ENCODE results near the gene ARL17B.
"Not testable (repeated sequence)": the region's sequence is repeated elsewhere in the genome, so short reads cannot be mapped to it uniquely, and the experiment has no call there.

ARL17B gene

GRCh38 chr17:46361145-46361735, 326 bp downstream of the ARL17B start:
- H3K27me3 Mint-ChIP-seq; H3K27ac Mint-ChIP-seq (ENCODE audit: low read depth); H3K36me3 Mint-ChIP-seq (ENCODE audit: insufficient read depth); DNase-seq (ENCODE audit: low spot score in 2 of 2); H3K9me3 Mint-ChIP-seq; H3K4me1 Mint-ChIP-seq; H3K4me3 Mint-ChIP-seq: not testable (repeated sequence)
- peak; percentile 54 for ATAC-seq (replicated peaks; ENCODE audit: extremely low read depth, poor library complexity, severe bottlenecking)

- H3K36me3 Mint-ChIP-seq (ENCODE audit: insufficient read depth); H3K9me3 Mint-ChIP-seq; H3K4me1 Mint-ChIP-seq; DNase-seq (ENCODE audit: low spot score in 2 of 2); ATAC-seq (replicated peaks; ENCODE audit: extremely low read depth, poor library complexity, severe bottlenecking); H3K27me3 Mint-ChIP-seq; H3K27ac Mint-ChIP-seq (ENCODE audit: low read depth); H3K4me3 Mint-ChIP-seq: not testable (repeated sequence)
Observed at GRCh38 chr17:46353856-46354255, 7.7 kb downstream of the ARL17B start.

DNA sequence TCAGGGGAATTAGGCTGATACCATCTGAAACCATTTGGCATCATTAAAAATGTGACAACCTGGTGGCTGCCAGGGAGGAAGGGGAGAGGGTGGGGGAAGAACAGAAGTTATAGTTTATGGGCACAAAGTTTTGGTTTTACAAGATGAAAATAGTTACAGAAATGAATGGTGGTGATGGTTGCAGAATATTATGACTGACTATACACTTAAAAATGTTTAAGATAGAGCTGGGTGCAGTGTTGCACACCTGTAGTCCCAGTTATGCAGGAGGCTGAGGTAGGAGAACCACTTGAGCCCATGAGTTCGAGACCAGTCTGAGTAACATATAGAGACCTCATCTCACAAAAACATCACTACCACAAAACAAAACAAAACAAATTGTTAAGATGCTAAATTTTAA, 12.5 kb downstream of the ARL17B start:
- not testable (repeated sequence) for H3K4me3 Mint-ChIP-seq; H3K36me3 Mint-ChIP-seq (ENCODE audit: insufficient read depth); ATAC-seq (replicated peaks; ENCODE audit: extremely low read depth, poor library complexity, severe bottlenecking); DNase-seq (ENCODE audit: low spot score in 2 of 2); H3K27me3 Mint-ChIP-seq; H3K27ac Mint-ChIP-seq (ENCODE audit: low read depth); H3K9me3 Mint-ChIP-seq; H3K4me1 Mint-ChIP-seq

- H3K9me3 Mint-ChIP-seq; H3K4me3 Mint-ChIP-seq; H3K27me3 Mint-ChIP-seq; H3K4me1 Mint-ChIP-seq; H3K36me3 Mint-ChIP-seq (ENCODE audit: insufficient read depth); ATAC-seq (replicated peaks; ENCODE audit: extremely low read depth, poor library complexity, severe bottlenecking); DNase-seq (ENCODE audit: low spot score in 2 of 2); H3K27ac Mint-ChIP-seq (ENCODE audit: low read depth): not testable (repeated sequence)
Observed at GRCh38 chr17:46348345-46348744, 13.2 kb downstream of the ARL17B start.

- H3K4me1 Mint-ChIP-seq; H3K27me3 Mint-ChIP-seq; H3K27ac Mint-ChIP-seq (ENCODE audit: low read depth); H3K9me3 Mint-ChIP-seq; DNase-seq (ENCODE audit: low spot score in 2 of 2); H3K36me3 Mint-ChIP-seq (ENCODE audit: insufficient read depth); H3K4me3 Mint-ChIP-seq; ATAC-seq (replicated peaks; ENCODE audit: extremely low read depth, poor library complexity, severe bottlenecking): not testable (repeated sequence)
Observed at GRCh38 chr17:46342131-46342530, 19.4 kb downstream of the ARL17B start.

DNA sequence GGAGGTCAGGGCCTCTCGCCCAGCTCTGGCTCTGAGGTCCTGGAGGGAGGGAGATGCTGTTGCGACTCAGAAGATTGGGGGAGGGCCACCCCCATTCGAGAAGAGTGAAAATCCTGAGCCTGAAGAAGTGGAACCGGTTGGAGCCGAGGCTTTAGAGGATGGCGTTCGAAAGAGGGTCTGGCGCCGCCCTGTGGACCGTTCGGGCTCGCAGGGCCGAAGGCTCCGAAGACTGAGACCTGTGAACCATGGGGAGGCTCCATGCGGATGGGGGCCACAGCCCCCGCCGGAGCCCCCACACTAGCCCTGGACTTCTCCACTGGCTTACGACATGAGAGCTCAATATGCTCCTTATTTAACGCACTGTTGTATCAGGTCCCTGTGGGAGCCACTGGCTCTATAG, 20.3 kb downstream of the ARL17B start:
- not testable (repeated sequence) for ATAC-seq (replicated peaks; ENCODE audit: extremely low read depth, poor library complexity, severe bottlenecking); H3K27me3 Mint-ChIP-seq

DNA sequence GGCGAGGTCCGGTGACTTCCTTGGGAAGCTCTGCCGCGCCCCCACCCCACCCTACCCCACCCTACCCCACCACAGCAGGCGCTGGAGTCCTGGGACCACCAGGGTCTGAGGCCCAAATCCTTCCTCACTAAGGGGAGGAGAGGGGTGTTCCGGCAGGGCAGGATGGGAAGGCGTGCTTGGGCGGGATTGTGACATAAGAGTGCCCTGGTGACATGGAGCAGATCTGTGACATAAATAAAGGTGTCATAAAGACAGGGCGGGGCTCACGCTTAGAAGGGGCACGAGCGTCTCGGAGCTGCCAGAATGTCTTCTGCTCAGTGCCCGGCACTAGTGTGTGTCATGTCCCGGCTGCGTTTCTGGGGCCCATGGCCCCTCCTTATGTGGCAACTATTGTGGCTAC, 66.7 kb downstream of the ARL17B start, which contains the start of gene LRRC37A:
Gene LRRC37A (plus strand): TSS at position 301 of the 400 bp plus-strand sequence. CDS start 3 bp downstream, at position 304.
- H3K27me3 Mint-ChIP-seq; H3K36me3 Mint-ChIP-seq (ENCODE audit: insufficient read depth); H3K9me3 Mint-ChIP-seq; H3K27ac Mint-ChIP-seq (ENCODE audit: low read depth); H3K4me1 Mint-ChIP-seq; ATAC-seq (replicated peaks; ENCODE audit: extremely low read depth, poor library complexity, severe bottlenecking); H3K4me3 Mint-ChIP-seq; DNase-seq (ENCODE audit: low spot score in 2 of 2): not testable (repeated sequence)

More for the DNA sequence above, 20.3 kb downstream of the ARL17B start:
- DNase-seq (ENCODE audit: low spot score in 2 of 2); H3K27ac Mint-ChIP-seq (ENCODE audit: low read depth); H3K4me1 Mint-ChIP-seq; H3K36me3 Mint-ChIP-seq (ENCODE audit: insufficient read depth); H3K4me3 Mint-ChIP-seq; H3K9me3 Mint-ChIP-seq: not testable (repeated sequence)

GRCh38 chr17:46291618-46292017, 69.9 kb downstream of the ARL17B start:
- H3K27me3 Mint-ChIP-seq; ATAC-seq (replicated peaks; ENCODE audit: extremely low read depth, poor library complexity, severe bottlenecking); DNase-seq (ENCODE audit: low spot score in 2 of 2); H3K9me3 Mint-ChIP-seq; H3K27ac Mint-ChIP-seq (ENCODE audit: low read depth); H3K4me3 Mint-ChIP-seq; H3K36me3 Mint-ChIP-seq (ENCODE audit: insufficient read depth): not testable (repeated sequence)
- H3K4me1 Mint-ChIP-seq = peaks cover 12% of the 10 kb centered on the region

- peaks cover 13% of the 10 kb centered on the region for H3K4me1 Mint-ChIP-seq
- H3K4me3 Mint-ChIP-seq; H3K9me3 Mint-ChIP-seq; H3K27me3 Mint-ChIP-seq; H3K27ac Mint-ChIP-seq (ENCODE audit: low read depth); DNase-seq (ENCODE audit: low spot score in 2 of 2); H3K36me3 Mint-ChIP-seq (ENCODE audit: insufficient read depth): not testable (repeated sequence)
- peak; percentile 63 for ATAC-seq (replicated peaks; ENCODE audit: extremely low read depth, poor library complexity, severe bottlenecking)
Observed at GRCh38 chr17:46290906-46291546, 70.5 kb downstream of the ARL17B start.

GRCh38 chr17:46287587-46287986, 74.0 kb downstream of the ARL17B start:
- ATAC-seq (replicated peaks; ENCODE audit: extremely low read depth, poor library complexity, severe bottlenecking); H3K27ac Mint-ChIP-seq (ENCODE audit: low read depth); H3K27me3 Mint-ChIP-seq; H3K4me3 Mint-ChIP-seq; DNase-seq (ENCODE audit: low spot score in 2 of 2); H3K36me3 Mint-ChIP-seq (ENCODE audit: insufficient read depth); H3K9me3 Mint-ChIP-seq: not testable (repeated sequence)
- peaks cover 25% of the 10 kb centered on the region for H3K4me1 Mint-ChIP-seq

DNA sequence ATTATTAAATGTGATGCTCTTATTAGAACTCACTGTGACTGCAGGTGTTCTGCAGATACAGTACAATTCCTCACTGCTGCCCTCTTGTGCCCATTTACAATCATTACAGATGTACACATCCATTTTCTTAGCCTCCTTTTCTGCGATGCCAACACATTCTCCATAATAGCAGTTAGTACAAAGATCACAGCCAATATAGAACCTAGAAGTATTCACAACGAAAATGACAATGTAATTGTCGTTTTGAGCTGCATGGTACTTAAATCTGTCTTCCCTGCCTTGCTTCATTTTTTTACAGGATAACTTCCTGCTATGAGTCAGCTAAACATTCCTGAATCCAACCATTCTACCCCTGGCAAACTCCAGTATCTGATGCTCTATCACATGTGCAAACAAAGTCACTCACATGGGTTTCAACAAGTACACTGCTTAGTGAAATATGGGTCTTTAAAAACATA, 74.8 kb downstream of the ARL17B start:
- ATAC-seq (replicated peaks; ENCODE audit: extremely low read depth, poor library complexity, severe bottlenecking) (peak; percentile 86), DNase-seq (ENCODE audit: low spot score in 2 of 2) (peak in 1 of 2 donors; percentile 68)
- peaks cover 25% of the 10 kb centered on the region for H3K4me1 Mint-ChIP-seq
- not testable (repeated sequence) for H3K36me3 Mint-ChIP-seq (ENCODE audit: insufficient read depth); H3K9me3 Mint-ChIP-seq; H3K27ac Mint-ChIP-seq (ENCODE audit: low read depth); H3K27me3 Mint-ChIP-seq; H3K4me3 Mint-ChIP-seq

- H3K36me3 Mint-ChIP-seq (ENCODE audit: insufficient read depth); H3K27me3 Mint-ChIP-seq; H3K4me3 Mint-ChIP-seq; ATAC-seq (replicated peaks; ENCODE audit: extremely low read depth, poor library complexity, severe bottlenecking); H3K9me3 Mint-ChIP-seq; DNase-seq (ENCODE audit: low spot score in 2 of 2): not testable (repeated sequence)
- peak overlapping the region; percentile 83 for H3K27ac Mint-ChIP-seq (ENCODE audit: low read depth)
- peaks cover 17% of the 10 kb centered on the region for H3K4me1 Mint-ChIP-seq
Observed at GRCh38 chr17:46285500-46285899, 76.1 kb downstream of the ARL17B start.

- H3K27me3 Mint-ChIP-seq; H3K9me3 Mint-ChIP-seq; H3K36me3 Mint-ChIP-seq (ENCODE audit: insufficient read depth); H3K4me3 Mint-ChIP-seq; DNase-seq (ENCODE audit: low spot score in 2 of 2): not testable (repeated sequence)
- peaks cover 22% of the 10 kb centered on the region for H3K4me1 Mint-ChIP-seq
- ATAC-seq (replicated peaks; ENCODE audit: extremely low read depth, poor library complexity, severe bottlenecking) = peak; percentile 57
- peak overlapping the region; percentile 83 for H3K27ac Mint-ChIP-seq (ENCODE audit: low read depth)
Observed at GRCh38 chr17:46284467-46284866, 77.1 kb downstream of the ARL17B start.
